Eye (tissue), 1 donor: ENCODE data around the gene SLC9C2.
"Not testable (repeated sequence)": the region's sequence is repeated elsewhere in the genome, so short reads cannot be mapped to it uniquely, and the experiment has no call there.

Source experiments
- DNase-seq: peaks from one replicate; pipeline ENCODE4 v3.0.0-alpha.2; 2015

Gene SLC9C2

GRCh38 chr1:173478094-173478674, 124.7 kb downstream of the SLC9C2 start:
- DNase-seq, result no peak

GRCh38 chr1:173477286-173478093, 125.4 kb downstream of the SLC9C2 start, which contains the start of gene PRDX6:
Gene PRDX6, plus strand, starts transcription at chr1:173477335. Its CDS starts 63 bp downstream, at chr1:173477398.
- DNase-seq, result peak; percentile 93

GRCh38 chr1:173476665-173477285, 126.1 kb downstream of the SLC9C2 start:
- peak; percentile 94 for DNase-seq

- DNase-seq, result peak; percentile 37
These were observed 126.6 kb downstream of the SLC9C2 start for GRCh38 chr1:173476197-173476664.

- DNase-seq, result no peak
These were observed 127.2 kb downstream of the SLC9C2 start for GRCh38 chr1:173475564-173476196.

- not testable (repeated sequence) for DNase-seq
These were observed 128.0 kb downstream of the SLC9C2 start for GRCh38 chr1:173474780-173475421.

- DNase-seq, result no peak
These were observed 128.6 kb downstream of the SLC9C2 start for GRCh38 chr1:173474097-173474779.

- DNase-seq, result no peak
These were observed 129.3 kb downstream of the SLC9C2 start for GRCh38 chr1:173473599-173474011.

- no peak for DNase-seq
These were observed 132.3 kb downstream of the SLC9C2 start for GRCh38 chr1:173470608-173471007.

- no peak for DNase-seq
These were observed 133.2 kb downstream of the SLC9C2 start for GRCh38 chr1:173469656-173470055.

- DNase-seq, result no peak
These were observed 135.4 kb downstream of the SLC9C2 start for GRCh38 chr1:173467426-173467825.

- DNase-seq, result not testable (repeated sequence)
These were observed 138.7 kb downstream of the SLC9C2 start for GRCh38 chr1:173464185-173464584.

GRCh38 chr1:173462666-173463065, 140.2 kb downstream of the SLC9C2 start:
- DNase-seq, result not testable (repeated sequence)

- no peak for DNase-seq
These were observed 143.0 kb downstream of the SLC9C2 start for GRCh38 chr1:173459885-173460284.

- no peak for DNase-seq
These were observed 147.8 kb downstream of the SLC9C2 start for GRCh38 chr1:173454966-173455524.

GRCh38 chr1:173453982-173454381, 148.9 kb downstream of the SLC9C2 start:
- DNase-seq, result no peak

- DNase-seq, result no peak
These were observed 150.9 kb downstream of the SLC9C2 start for GRCh38 chr1:173451981-173452380.
